ENCODE data around the gene PTPRK. TPM values are rescaled to one million over a fixed set of nuclear protein-coding genes. Genes with fewer than 3 reads are reported as not detected.

The PTPRK gene
- total and polyA plus RNA-seq, 9 of the 15 experiments (the other 6 are each of a cell fraction or from before 2014, with no cell fraction given), result 0.04 to 0.51 TPM; not detected in 7

- Histone ChIP-seq H3K4me1 (replicated peaks in 1 of 2; ENCODE audit: control insufficient read depth in 2 of 2, insufficient read depth in 2 of 2, low read length in 2 of 2) (no peaks in the 10 kb centered on the region), H4K20me1 (replicated peaks; ENCODE audit: control insufficient read depth, insufficient read depth, low read length) (no peaks in the 10 kb centered on the region), H3K79me2 (ENCODE audit: control insufficient read depth, insufficient read depth, low read length) (no peaks in the 10 kb centered on the region), H3K4me2 (ENCODE audit: insufficient read depth, low read length) (no peak overlapping the region), H3K27ac (ENCODE audit: extremely low read depth, low read depth, low read length) (no peak overlapping the region), H2AFZ (ENCODE audit: low read depth, low read length) (no peak overlapping the region), H3K9me1 (ENCODE audit: control insufficient read depth, insufficient read depth, low read length) (no peaks in the 10 kb centered on the region), H3K9me3 (replicated peaks; ENCODE audit: control insufficient read depth, insufficient read depth, low read depth, low read length) (0 out of 2 replicates have a peak, but pooled peaks cover 2% of the 10 kb centered on the region), H3K36me3 (ENCODE audit: control insufficient read depth, insufficient read depth, low read length) (no peaks in the 10 kb centered on the region), H3K27me3 (ENCODE audit: control insufficient read depth in 2 of 2, insufficient read depth in 2 of 2, low read length in 2 of 2) (no peaks in the 10 kb centered on the region), H3K9ac (ENCODE audit: insufficient read depth in 1 of 2, low read depth in 2 of 2, low read length in 2 of 2) (no peak overlapping the region), H3K4me3 (no peak overlapping the region)
- FAIRE-seq (no peak), DNase-seq (ENCODE audit: extremely low read depth in 1 of 4, low spot score in 3 of 4) (no peak), ATAC-seq (no peak)
- CTCF ChIA-PET (ENCODE audit: low intra/inter-chr PET ratio), result no interaction called here
- intact Hi-C loops (cut with micrococcal nuclease), result no loop called here
- in situ Hi-C loops (cut with MboI), result no loop called here
- TF ChIP-seq YBX1 (IDR thresholded peaks at IDR 0.05) (no peak), SIN3A (IDR thresholded peaks at IDR 0.05; ENCODE audit: borderline replicate concordance in 2 of 2, control insufficient read depth in 1 of 2, low read depth in 2 of 2, low read length in 2 of 2) (no peak), SMAD4 (CRISPR knock-in tag; conservative IDR thresholded peaks at IDR 0.05) (no peak), JUNB (CRISPR knock-in tag; conservative IDR thresholded peaks at IDR 0.05) (no peak), HDAC8 (tag; IDR thresholded peaks at IDR 0.05) (no peak), PHTF2 (CRISPR knock-in tag; IDR thresholded peaks at IDR 0.05) (no peak), CREB3L1 (IDR thresholded peaks at IDR 0.05; ENCODE audit: borderline replicate concordance, low read depth) (no peak), SFPQ (IDR thresholded peaks at IDR 0.05; ENCODE audit: low read depth, low read length) (no peak), HDAC2 (IDR thresholded peaks at IDR 0.05) (no peak), MED1 (CRISPR knock-in tag; IDR thresholded peaks at IDR 0.05; ENCODE audit: borderline replicate concordance) (no peak), DIDO1 (tag; IDR thresholded peaks at IDR 0.05; ENCODE audit: low read depth) (no peak), ZNF184 (CRISPR knock-in tag; IDR thresholded peaks at IDR 0.05) (no peak), E2F8 (IDR thresholded peaks at IDR 0.05; ENCODE audit: low read depth, partially characterized antibody) (no peak), ZNF668 (CRISPR knock-in tag; IDR thresholded peaks at IDR 0.05) (no peak), POLR3G (IDR thresholded peaks at IDR 0.05; ENCODE audit: extremely low read depth, insufficient read length, insufficient replicate concordance) (no peak)
- no CpG with 5 or more reads among the region's 1 CpG for WGBS (ENCODE audit: insufficient coverage, low coverage, missing lambda C conversion rate)
- POLR2A ChIA-PET, result no interaction called here
- BruUV-seq (replicated peaks), result no TSS peak
Observed at GRCh38 chr6:128541261-128541660, 20.9 kb upstream of the PTPRK start.

Measured in K562 (cell line).